H1 (cell line): ENCODE results near the gene MT1X. TPM values are rescaled to one million over a fixed set of nuclear protein-coding genes. Genes with fewer than 3 reads are reported as not detected.

Source experiments
- CTCF ChIA-PET: fragments of 300-600 bp; sonication (Branson Sonifier 250); formaldehyde crosslinking; loops from one replicate; lab custom pipeline; 2021; ENCODE audit not compliant: partially characterized antibody; lab: Charles Lee
- POLR2A ChIA-PET: fragments of 300-600 bp; sonication (Branson Sonifier 250); formaldehyde crosslinking; loops from one replicate; lab custom pipeline; 2021; ENCODE audit warnings: inconsistent platforms; ENCODE audit not compliant: partially characterized antibody; lab: Charles Lee
- DNase-seq, 2 experiments: peaks; one replicate each; pipeline versions ENCODE4 v3.0.0 to v3.0.0-alpha.2; 2010 to 2022; ENCODE audit warnings: low spot score in 2 of 2, low read depth in 1 of 2, mixed read lengths in 1 of 2
- FAIRE-seq: peaks from 2 replicates; lab custom pipeline; 2011; peaks lifted over from hg19 to GRCh38; lab: Jason Lieb, UNC
- H2AFZ ChIP-seq: 2 replicates; pipeline ENCODE4 v1.8.1; 2012; ENCODE audit warnings: low read length, inconsistent platforms
- H2AK5ac ChIP-seq: 2 replicates; pipeline ENCODE4 v1.6.1; 2013; ENCODE audit warnings: low read depth, low read length
- H2BK120ac ChIP-seq: replicated peaks from 2 replicates; pipeline ENCODE3; 2013; ENCODE audit warnings: low read depth, low read length, inconsistent platforms
- H2BK12ac ChIP-seq: 2 replicates; pipeline ENCODE4 v1.6.1; 2013; ENCODE audit warnings: low read depth, low read length
- H2BK15ac ChIP-seq: 2 replicates; pipeline ENCODE4 v1.6.1; 2013; ENCODE audit warnings: low read length
- H2BK20ac ChIP-seq: 2 replicates; pipeline ENCODE4 v1.6.1; 2013; ENCODE audit warnings: low read length
- H2BK5ac ChIP-seq: 2 replicates; pipeline ENCODE4 v1.6.1; 2013; ENCODE audit warnings: low read depth, low read length
- H3K14ac ChIP-seq: 2 replicates; pipeline ENCODE4 v1.6.1; 2013; ENCODE audit warnings: inconsistent platforms; ENCODE audit not compliant: insufficient read length
- H3K18ac ChIP-seq: 2 replicates; pipeline ENCODE4 v1.6.1; 2013; ENCODE audit warnings: low read length; ENCODE audit errors: extremely low read depth
- H3K23ac ChIP-seq: 2 replicates; pipeline ENCODE4 v1.6.1; 2013; ENCODE audit warnings: inconsistent platforms; ENCODE audit not compliant: insufficient read length
- H3K23me2 ChIP-seq: 2 replicates; pipeline ENCODE4 v1.6.1; 2013; ENCODE audit warnings: low read depth, low read length
- H3K27ac ChIP-seq: 2 replicates; pipeline ENCODE4 v1.6.1; 2011; ENCODE audit warnings: low read depth, low read length, inconsistent platforms
- H3K27me3 ChIP-seq, 4 experiments: replicated peaks in 1 of 4; 1 replicate in 1 of 4; 2 replicates in 3 of 4; pipeline versions ENCODE4 v1.6.1 to v1.8.1; 2011 to 2013; ENCODE audit warnings: low read length in 3 of 4, mild to moderate bottlenecking in 3 of 4, inconsistent platforms in 2 of 4, mixed read lengths in 2 of 4, moderate library complexity in 1 of 4; ENCODE audit not compliant: control insufficient read depth in 3 of 4, insufficient read depth in 3 of 4; ENCODE audit errors: extremely low read depth in 1 of 4
- H3K36me3 ChIP-seq, 4 experiments: 2 replicates each; pipeline versions ENCODE4 v1.6.1 to v1.8.1; 2011 to 2013; ENCODE audit warnings: mild to moderate bottlenecking in 4 of 4, low read length in 3 of 4, moderate library complexity in 2 of 4, control low read depth in 1 of 4, inconsistent platforms in 1 of 4; ENCODE audit not compliant: insufficient read depth in 4 of 4, control insufficient read depth in 2 of 4
- H3K4ac ChIP-seq: replicated peaks from 2 replicates; pipeline ENCODE3; 2013; ENCODE audit warnings: low read length, low read depth, mixed read lengths, inconsistent platforms; ENCODE audit not compliant: insufficient read length
- H3K4me1 ChIP-seq, 4 experiments: replicated peaks in 1 of 4; 1 replicate in 1 of 4; 2 replicates in 3 of 4; pipeline versions ENCODE4 v1.6.1 to v1.8.1; 2011 to 2013; ENCODE audit warnings: low read length in 3 of 4, inconsistent platforms in 2 of 4, mixed read lengths in 1 of 4; ENCODE audit not compliant: insufficient read depth in 4 of 4, control insufficient read depth in 3 of 4
- H3K4me2 ChIP-seq, 2 experiments: 2 replicates each; pipeline versions ENCODE4 v1.6.1 to v1.8.1; 2011 to 2013; ENCODE audit warnings: low read depth in 2 of 2, low read length in 2 of 2, control low read depth in 1 of 2, inconsistent platforms in 1 of 2, mild to moderate bottlenecking in 1 of 2; ENCODE audit not compliant: insufficient read depth in 1 of 2
- H3K4me3 ChIP-seq, 4 experiments: fragments of 200-600, 300-600 bp in 1 of 4; sonication (generic), shearing (Covaris generic), sonication (Bioruptor Twin) in 1 of 4; 2 replicates each; pipeline versions ENCODE4 v1.5.1 to v1.8.1; 2011 to 2016; ENCODE audit warnings: low read length in 4 of 4, low read depth in 3 of 4, control low read depth in 2 of 4, inconsistent platforms in 2 of 4, mild to moderate bottlenecking in 2 of 4, mixed read lengths in 1 of 4, moderate library complexity in 1 of 4; ENCODE audit not compliant: insufficient read depth in 2 of 4; ENCODE audit errors: extremely low read depth in 1 of 4
- H3K56ac ChIP-seq: replicated peaks from 2 replicates; pipeline ENCODE3; 2013; ENCODE audit warnings: low read depth, mild to moderate bottlenecking, mixed read lengths, low read length, inconsistent platforms; ENCODE audit not compliant: insufficient read length
- H3K79me1 ChIP-seq: 2 replicates; pipeline ENCODE4 v1.6.1; 2013; ENCODE audit warnings: low read depth, low read length, control low read depth
- H3K79me2 ChIP-seq, 2 experiments: 2 replicates each; pipeline versions ENCODE4 v1.6.1 to v1.8.1; 2012 to 2013; ENCODE audit warnings: low read length in 2 of 2, mild to moderate bottlenecking in 2 of 2, inconsistent platforms in 1 of 2; ENCODE audit not compliant: insufficient read depth in 2 of 2, control insufficient read depth in 1 of 2
- H3K9ac ChIP-seq, 4 experiments: replicated peaks in 1 of 4; 1 replicate in 1 of 4; 2 replicates in 3 of 4; pipeline versions ENCODE4 v1.6.1 to v1.8.1; 2011 to 2013; ENCODE audit warnings: low read depth in 3 of 4, low read length in 3 of 4, control low read depth in 2 of 4, mild to moderate bottlenecking in 2 of 4, moderate library complexity in 2 of 4, inconsistent platforms in 1 of 4; ENCODE audit errors: extremely low read depth in 1 of 4
- H3K9me3 ChIP-seq, 2 experiments: 2 replicates each; pipeline versions ENCODE4 v1.6.1 to v1.8.1; 2012 to 2013; ENCODE audit warnings: mild to moderate bottlenecking in 2 of 2, moderate library complexity in 2 of 2, control low read depth in 1 of 2, inconsistent platforms in 1 of 2, low read depth in 1 of 2, low read length in 1 of 2, mixed read lengths in 1 of 2; ENCODE audit not compliant: insufficient read depth in 2 of 2
- H4K20me1 ChIP-seq, 2 experiments: replicated peaks in 1 of 2; 2 replicates each; pipeline versions ENCODE3 to v1.8.1; 2011 to 2013; ENCODE audit warnings: inconsistent platforms in 2 of 2, low read length in 2 of 2, mild to moderate bottlenecking in 1 of 2; ENCODE audit not compliant: insufficient read depth in 2 of 2, control insufficient read depth in 1 of 2
- H4K5ac ChIP-seq: 2 replicates; pipeline ENCODE4 v1.6.1; 2013; ENCODE audit warnings: low read length, low read depth, mixed read lengths, inconsistent platforms; ENCODE audit not compliant: insufficient read length
- H4K8ac ChIP-seq: 2 replicates; pipeline ENCODE4 v1.8.0; 2013; ENCODE audit warnings: mild to moderate bottlenecking, moderate library complexity, low read length, inconsistent platforms; ENCODE audit not compliant: insufficient read depth; ENCODE audit errors: extremely low read depth
- H4K91ac ChIP-seq: replicated peaks from 2 replicates; pipeline ENCODE3; 2013; ENCODE audit warnings: low read length, mixed read lengths, inconsistent platforms; ENCODE audit not compliant: insufficient read length
- BACH1 ChIP-seq: IDR thresholded peaks from 2 replicates; pipeline ENCODE4 v1.6.1; 2012; ENCODE audit warnings: low read length, improper control_type of control experiment
- CBX8 ChIP-seq: fragments of 300-800, 300-1000 bp; sonication (generic); IDR thresholded peaks from 2 replicates; pipeline ENCODE4 v1.7.1; 2016; ENCODE audit warnings: low read depth, low read length, borderline replicate concordance
- CTCF ChIP-seq, 3 experiments: IDR thresholded peaks; 1 replicate in 2 of 3; 2 replicates in 1 of 3; pipeline versions ENCODE4 v1.5.1 to v1.6.1; 2011; ENCODE audit warnings: low read length in 3 of 3, mild to moderate bottlenecking in 3 of 3, inconsistent platforms in 2 of 3, low read depth in 1 of 3, moderate library complexity in 1 of 3; ENCODE audit not compliant: insufficient read depth in 1 of 3; ENCODE audit errors: control extremely low read depth in 1 of 3
- EGR1 ChIP-seq: IDR thresholded peaks from 2 replicates; pipeline ENCODE4 v1.6.1; 2011; ENCODE audit warnings: low read depth, low read length, borderline replicate concordance
- HDAC6 ChIP-seq: IDR thresholded peaks from one replicate; pipeline ENCODE4 v1.7.1; 2012; ENCODE audit warnings: low read depth, mild to moderate bottlenecking, inconsistent platforms, low read length, moderate library complexity
- JUN ChIP-seq: IDR thresholded peaks from 2 replicates; pipeline ENCODE4 v1.6.1; 2011; ENCODE audit warnings: low read depth, mild to moderate bottlenecking, improper control_type of control experiment, low read length
- KDM4A ChIP-seq: IDR thresholded peaks from one replicate; pipeline ENCODE4 v1.7.1; 2012; ENCODE audit warnings: low read depth, mild to moderate bottlenecking, moderate library complexity, low read length, inconsistent platforms; ENCODE audit not compliant: severe bottlenecking
- PHF8 ChIP-seq: fragments of 200-600 bp; sonication (generic); conservative IDR thresholded peaks from 2 replicates; pipeline ENCODE4 v1.7.1; 2012; ENCODE audit warnings: low read depth, mild to moderate bottlenecking, inconsistent platforms, low read length, moderate library complexity
- POLR2A ChIP-seq, 2 experiments: IDR thresholded peaks; 1 replicate in 1 of 2; 2 replicates in 1 of 2; pipeline ENCODE4 v1.6.1; 2011; ENCODE audit warnings: low read depth in 2 of 2, low read length in 2 of 2, mild to moderate bottlenecking in 2 of 2; ENCODE audit errors: control extremely low read depth in 1 of 2
- RXRA ChIP-seq: IDR thresholded peaks from 2 replicates; pipeline ENCODE4 v1.6.1; 2011; ENCODE audit warnings: low read depth, mild to moderate bottlenecking, low read length, moderate library complexity; ENCODE audit not compliant: insufficient read depth
- SAP30 ChIP-seq: fragments of 300-600 bp; sonication (generic); IDR thresholded peaks from 2 replicates; pipeline ENCODE4 v1.7.1; 2012; ENCODE audit warnings: low read length, moderate library complexity, mild to moderate bottlenecking, inconsistent platforms; ENCODE audit not compliant: insufficient read depth, insufficient replicate concordance
- WGBS, 2 experiments: shearing (Covaris generic) in 1 of 2; methylation state at CpG; one replicate each; pipeline versions ENCODE4 v1.1.6 to v1.1.7; 2013 to 2015; ENCODE audit warnings: low lambda C conversion rate in 2 of 2, mixed read lengths in 2 of 2, inconsistent platforms in 1 of 2, low coverage in 1 of 2, missing lambda C conversion rate in 1 of 2; ENCODE audit not compliant: insufficient replicate concordance in 2 of 2, insufficient coverage in 1 of 2, insufficient read length in 1 of 2; ENCODE audit errors: extremely low coverage in 1 of 2, missing lambda C conversion rate in 1 of 2; 5-methylcytosine and 5-hydroxymethylcytosine counted together
- polyA plus RNA-seq, 7 experiments: library from polyadenylated mRNA; depleted of rRNA in 3 of 7; stranded (reverse) in 5 of 7; unstranded in 2 of 7; fragments of >200 nt in 5 of 7; fragments of 200-250 nt in 2 of 7; gene quantifications; 1 replicate in 5 of 7; 2 replicates in 1 of 7; 4 replicates in 1 of 7; pipeline versions ENCODE4 v1.2.1 to v1.2.3, GENCODE V29; 2011 to 2013; ENCODE audit warnings: missing spikeins in 2 of 7, mixed read lengths in 2 of 7
- total RNA-seq: library from RNA; stranded (reverse); fragmentation: NEBNext Ultra II Directional; extraction: Animal tissue kit (Norgen Biotek cat#: 25700); gene quantifications from 2 replicates; pipeline ENCODE4 v1.2.1, GENCODE V29; 2021

MT1X gene
- total and polyA plus RNA-seq, 2 of the 8 experiments (the other 6 are each of a cell fraction or from before 2014, with no cell fraction given) = 52.4 to 1,060 TPM

- Histone ChIP-seq H2BK120ac (no peak overlapping the region), H3K27ac (no peak overlapping the region), H4K20me1 (peaks cover 0 to 1% of the 10 kb centered on the region in 2 experiments), H4K5ac (no peak overlapping the region), H3K14ac (no peak overlapping the region), H2BK20ac (no peak overlapping the region), H2AK5ac (no peak overlapping the region), H2BK12ac (no peak overlapping the region), H4K91ac (no peak overlapping the region), H2BK15ac (no peak overlapping the region), H3K4me2 (no peak overlapping the region), H3K4me1 (peaks cover 0 to 32% (median 10%) of the 10 kb centered on the region in 4 experiments; a peak in 6 of 7 replicates), H2BK5ac (no peak overlapping the region), H3K23me2 (peaks cover 10% of the 10 kb centered on the region), H3K27me3 (peaks cover 0 to 61% (median 34%) of the 10 kb centered on the region in 4 experiments; a peak in 5 of 7 replicates), H3K4ac (no peak overlapping the region), H3K79me2 (no peaks in the 10 kb centered on the region), H3K36me3 (peaks cover 0 to 3% (median 0%) of the 10 kb centered on the region in 4 experiments; a peak in 1 of 8 replicates), H4K8ac (no peak overlapping the region), H3K79me1 (no peaks in the 10 kb centered on the region; the same call in 1 of the 2 replicates), H3K23ac (no peak overlapping the region), H2AFZ (no peak overlapping the region), H3K4me3 (no peak overlapping the region), H3K56ac (no peak overlapping the region), H3K9ac (no peak overlapping the region), H3K18ac (no peak overlapping the region), H3K9me3 (no peaks in the 10 kb centered on the region)
- DNase-seq (no peak), FAIRE-seq (no peak)
- ChIA-PET CTCF (interaction anchor here (0.8 to 6.0 kb wide), 4 partner anchors 9 to 76 kb away, joined by 3 to 57 read pairs (median 4); partner anchors contain the start of gene MT1H), POLR2A (interaction anchor here (1.0 to 12.9 kb wide), 4 partner anchors 11 to 54 kb away, joined by 3 to 205 read pairs (median 4); partner anchors contain the start of genes MT1E, MT1G and MT1H)
- WGBS, 2 experiments = 80% methylated on average over 6 of the region's 6 CpGs; no CpG with 5 or more reads in 1 of the 2 experiments
- TF ChIP-seq CTCF (IDR thresholded peaks at IDR 0.05; ENCODE audit: control extremely low read depth in 1 of 3, insufficient read depth in 1 of 3, low read depth in 1 of 3, low read length in 3 of 3) = no peak
- no peak for TF ChIP-seq EGR1
- no peak for TF ChIP-seq BACH1
- TF ChIP-seq SAP30 = no peak
- TF ChIP-seq CBX8 = no peak
- no peak for TF ChIP-seq KDM4A
- no peak for TF ChIP-seq POLR2A (IDR thresholded peaks at IDR 0.05; ENCODE audit: control extremely low read depth in 1 of 2, low read depth in 2 of 2, low read length in 2 of 2)
- no peak for TF ChIP-seq JUN
- no peak for TF ChIP-seq PHF8
- no peak for TF ChIP-seq HDAC6
- TF ChIP-seq RXRA = no peak
Observed at GRCh38 chr16:56679818-56680217, 2.5 kb upstream of the MT1X start.
